Heart left ventricle (tissue), 16 donors: ENCODE results near the gene GPR183. TPM values are rescaled to one million over a fixed set of nuclear protein-coding genes. Genes with fewer than 3 reads are reported as not detected.
A peak's percentile ranks its signal among the peaks of the same experiment; 100 is the strongest.

ENCODE experiments used
- ATAC-seq, 4 donors: fragments of 200-7000 bp; cut with Tn5 transposase; one replicate each; pipeline ENCODE4 v1.9.1; 2020 to 2022; ENCODE audit warnings: moderate library complexity in 4 of 4, mild to moderate bottlenecking in 3 of 4, moderate number of reproducible peaks in 1 of 4
- DNase-seq, 5 donors: peaks; one replicate each; pipeline ENCODE4 v3.0.0-alpha.2; 2020
- H3K27ac ChIP-seq, 12 donors: fragments of 200-600 bp; sonication (generic) in 4 of 12; one replicate each; pipeline versions ENCODE4 v1.5.0 to v1.8.0; 2016 to 2022; ENCODE audit warnings: mild to moderate bottlenecking in 2 of 12
- H3K27me3 ChIP-seq, 9 donors: fragments of 200-600 bp; sonication (generic) in 2 of 9; one replicate each; pipeline versions ENCODE4 v1.5.1 to v1.8.0; 2016 to 2022; ENCODE audit warnings: mild to moderate bottlenecking in 3 of 9
- H3K36me3 ChIP-seq, 9 donors: fragments of 200-600 bp; sonication (generic) in 2 of 9; one replicate each; pipeline versions ENCODE4 v1.5.0 to v1.8.0; 2018 to 2022; ENCODE audit warnings: mild to moderate bottlenecking in 2 of 9
- H3K4me1 ChIP-seq, 12 donors: fragments of 200-600 bp; sonication (generic) in 4 of 12; one replicate each; pipeline versions ENCODE4 v1.5.0 to v1.8.0; 2016 to 2022; ENCODE audit warnings: mild to moderate bottlenecking in 3 of 12
- H3K4me3 ChIP-seq, 12 donors: fragments of 200-600 bp; sonication (generic) in 4 of 12; one replicate each; pipeline versions ENCODE4 v1.5.0 to v1.8.0; 2017 to 2022; ENCODE audit warnings: mild to moderate bottlenecking in 9 of 12, moderate library complexity in 4 of 12
- H3K9me3 ChIP-seq, 12 donors: fragments of 200-600 bp; sonication (generic) in 4 of 12; one replicate each; pipeline versions ENCODE4 v1.5.0 to v1.8.0; 2016 to 2022; ENCODE audit warnings: mild to moderate bottlenecking in 1 of 12
- CTCF ChIP-seq, 12 donors: fragments of 200-600 bp; sonication (generic) in 4 of 12; IDR thresholded peaks; one replicate each; pipeline versions ENCODE4 v1.5.0 to v1.8.0; 2018 to 2022; ENCODE audit warnings: antibody characterized with exemption in 12 of 12, mild to moderate bottlenecking in 5 of 12
- POLR2A ChIP-seq, 2 donors: fragments of 450-650 bp; IDR thresholded peaks; one replicate each; pipeline ENCODE4 v1.6.1; 2017; ENCODE audit warnings: antibody characterized with exemption in 2 of 2, mild to moderate bottlenecking in 2 of 2, moderate library complexity in 2 of 2
- WGBS, 4 donors: extraction: QIAGEN DNeasy Blood & Tissue Kit in 2 of 4; methylation state at CpG; one replicate each; pipeline versions ENCODE4 v1.1.5 to v1.1.7; 2013 to 2018; 5-methylcytosine and 5-hydroxymethylcytosine counted together
- intact Hi-C, 10 donors: fragments of 100-400 bp; cut with DNase I; formaldehyde crosslinking; loops; one replicate each; pipeline versions ENCODE4 v1.11.1 to v1.14.2; 2022
- polyA plus RNA-seq, 2 donors: library from polyadenylated mRNA; stranded (reverse); fragments of 200-250 nt; gene quantifications; one replicate each; pipeline ENCODE4 v1.2.3, GENCODE V29; 2013
- total RNA-seq, 9 donors: library from RNA; depleted of rRNA in 2 of 9; stranded (reverse); fragments of >200 nt in 2 of 9; fragmentation: NEBNext Ultra II Directional in 3 of 9; extraction: Animal tissue kit (Norgen Biotek cat#: 25700) in 3 of 9; gene quantifications; one replicate each; pipeline versions ENCODE4 v1.1.0 to v1.2.4, GENCODE V29; 2016 to 2023
- donor health status: ischemic (EF 13 %, LVEDD 7.1; RV severe dilation, severe dysfunction).
- donor health status: healthy with polysubstance abuse.
- donor health status: DM: no; HTN: yes; CAD: no.
- donor health status: DM: no; HTN: no; CAD: no.
- donor health status: ischemic (EF 25% LVEDD 6.9; RV normal size, moderate dysfunction).
- donor health status: ischemic (EF 25% LVEDD 5.7; RV mildly dilated, moderate dysfunction).
- donor health status: healthy.
- donor health status: DM: yes; HTN: yes; CAD: no.
- donor health status: ischemic (EF 35%, LVEDD 5.7; RV mildly dilated, moderate dysfunction).
- donor health status: nonischemic (EF 11% LVEDD 7.7; RV severe dilation, severe dysfunction).
- donor health status: DM: yes; HTN: yes; CAD: no.
- donor health status: PGD.
- donor health status: ischemic (EF 29% LVEDD 5.4; RV normal size, mild dysfunction).
- donor health status: nonischemic (EF 23%, LVEDD 6.1; RV moderate dilation, normal function).

Gene GPR183
- total and polyA plus RNA-seq, 11 donors, result 0.69 to 7.6 (median 1.5) TPM

- peak in 1 of 4 donors; percentile 6 for ATAC-seq
- peaks cover 0 to 100% (median 36%) of the 10 kb centered on the region in 12 donors for H3K4me1 ChIP-seq
- intact Hi-C loops, result loop anchor here in 1 of 10 donors (10.0 kb wide), 1 partner anchor 102 kb away; no protein-coding TSS in a partner anchor
- peak overlapping the region; percentile 9 to 91 (median 38) for H3K27ac ChIP-seq
- no peak overlapping the region for H3K4me3 ChIP-seq
- no peaks in the 10 kb centered on the region for H3K9me3 ChIP-seq
- no peak for DNase-seq
- no peak for TF ChIP-seq POLR2A (IDR thresholded peaks at IDR 0.05)
- TF ChIP-seq CTCF (IDR thresholded peaks at IDR 0.05), result no peak
- H3K36me3 ChIP-seq, result peaks cover 0 to 12% (median 0%) of the 10 kb centered on the region in 9 donors
- WGBS, 4 donors, result 37 to 43% (median 41%) methylated on average over 1 of the region's 1 CpG
- H3K27me3 ChIP-seq, result no peaks in the 10 kb centered on the region
Observed at GRCh38 chr13:99282264-99283231, 24.7 kb downstream of the GPR183 start.

GRCh38 chr13:99281811-99282263 is 25.4 kb downstream of the GPR183 start:
- TF ChIP-seq POLR2A (IDR thresholded peaks at IDR 0.05) (no peak), CTCF (IDR thresholded peaks at IDR 0.05) (no peak)
- Histone ChIP-seq H3K4me1 (peaks cover 0 to 100% (median 33%) of the 10 kb centered on the region in 12 donors), H3K36me3 (peaks cover 0 to 10% (median 0%) of the 10 kb centered on the region in 9 donors), H3K27me3 (no peaks in the 10 kb centered on the region), H3K4me3 (peak overlapping the region in 1 of 12 donors; percentile 21), H3K27ac (peak overlapping the region; percentile 9 to 91 (median 38)), H3K9me3 (no peaks in the 10 kb centered on the region)
- DNase-seq (peak; percentile 42 to 76 (median 63)), ATAC-seq (peak; percentile 21 to 84 (median 66))
- intact Hi-C loops, result loop anchor here in 1 of 10 donors (10.0 kb wide), 1 partner anchor 103 kb away; no protein-coding TSS in a partner anchor
- 83 to 94% (median 87%) methylated on average over 2 to 5 of the region's 5 CpGs for WGBS, 4 donors

GRCh38 chr13:99280166-99280565 is 27.0 kb downstream of the GPR183 start:
- peaks cover 0 to 10% (median 0%) of the 10 kb centered on the region in 9 donors for H3K36me3 ChIP-seq
- no peak overlapping the region for H3K4me3 ChIP-seq
- no peak for DNase-seq
- no peaks in the 10 kb centered on the region for H3K9me3 ChIP-seq
- H3K4me1 ChIP-seq, result peaks cover 0 to 96% (median 21%) of the 10 kb centered on the region in 12 donors
- H3K27me3 ChIP-seq, result no peaks in the 10 kb centered on the region
- 92 to 97% (median 93%) methylated on average over 3 of the region's 3 CpGs for WGBS, 4 donors
- H3K27ac ChIP-seq, result peak overlapping the region in 1 of 12 donors; percentile 91
- intact Hi-C loops, result loop anchor here in 1 of 10 donors (10.0 kb wide), 1 partner anchor 105 kb away; no protein-coding TSS in a partner anchor
- TF ChIP-seq CTCF (IDR thresholded peaks at IDR 0.05) (no peak), POLR2A (IDR thresholded peaks at IDR 0.05) (no peak)
- peak in 3 of 4 donors; percentile 20 to 33 (median 23) for ATAC-seq

GRCh38 chr13:99279637-99280036 is 27.6 kb downstream of the GPR183 start:
- DNase-seq, result no peak
- 89 to 96% (median 93%) methylated on average over 2 of the region's 2 CpGs for WGBS, 4 donors
- no peak for TF ChIP-seq CTCF (IDR thresholded peaks at IDR 0.05)
- no peak for TF ChIP-seq POLR2A (IDR thresholded peaks at IDR 0.05)
- Histone ChIP-seq H3K4me3 (peak overlapping the region in 1 of 12 donors; percentile 2), H3K27me3 (no peaks in the 10 kb centered on the region), H3K27ac (peak overlapping the region in 1 of 12 donors; percentile 91), H3K9me3 (no peaks in the 10 kb centered on the region), H3K36me3 (peaks cover 0 to 13% (median 0%) of the 10 kb centered on the region in 9 donors), H3K4me1 (peaks cover 0 to 96% (median 18%) of the 10 kb centered on the region in 12 donors)
- no peak for ATAC-seq
- intact Hi-C loops, result loop anchor here in 3 of 10 donors (10.0 kb wide), 3 partner anchors 85 to 105 kb away; no protein-coding TSS in a partner anchor
